Pulmonary artery endothelial cell (primary cell): ENCODE results near the gene SIGMAR1. TPM values are rescaled to one million over a fixed set of nuclear protein-coding genes. Genes with fewer than 3 reads are reported as not detected.

Experiments used
- total RNA-seq: library from RNA; depleted of rRNA; stranded (reverse); fragments of >200 nt; gene quantifications from 2 replicates; pipeline ENCODE4 v1.2.3, GENCODE V29; 2014

Gene SIGMAR1
- total RNA-seq, 1 donor from 2014 or later = 59.9 TPM

Other genes starting within 250 kb of the SIGMAR1 start
- 11.1 and 11.6 TPM in 2 replicates for gene FAM219A, start 179.2 kb downstream of the SIGMAR1 start, total RNA-seq
- not detected in 2 replicates for gene DNAI1, start 179.0 kb downstream of the SIGMAR1 start, total RNA-seq
- gene ENHO, start 114.8 kb downstream of the SIGMAR1 start, total RNA-seq = 0.07 TPM in 1 of 2 replicates, not detected in the other
- not detected in 2 replicates for gene CNTFR, start 48.1 kb downstream of the SIGMAR1 start, total RNA-seq
- 20.1 and 22.4 TPM in 2 replicates for gene RPP25L, start 25.7 kb downstream of the SIGMAR1 start, total RNA-seq
- 101 and 107 TPM in 2 replicates for gene DCTN3, start 17.3 kb downstream of the SIGMAR1 start, total RNA-seq
- 0.07 and 0.13 TPM in 2 replicates for gene ARID3C, start 8.7 kb downstream of the SIGMAR1 start, total RNA-seq
- gene GALT, start 8.9 kb upstream of the SIGMAR1 start, total RNA-seq = 26.7 and 29.1 TPM in 2 replicates
- 6.3 and 6.5 TPM in 2 replicates for gene IL11RA, start 14.4 kb upstream of the SIGMAR1 start, total RNA-seq
- 0.14 TPM in 1 of 2 replicates, not detected in the other for gene CCL27, start 24.9 kb upstream of the SIGMAR1 start, total RNA-seq
- not detected in 2 replicates for gene CCL19, start 53.5 kb upstream of the SIGMAR1 start, total RNA-seq
- not detected in 2 replicates for gene CCL21, start 72.3 kb upstream of the SIGMAR1 start, total RNA-seq